Ovary (tissue), 3 donors: ENCODE measurements around the gene LDLRAD4.

Source experiments
- EP300 ChIP-seq: sonication (generic); formaldehyde crosslinking; IDR thresholded peaks from one replicate; pipeline ENCODE4 v1.6.1; 2017; ENCODE audit warnings: antibody characterized with exemption
- POLR2A ChIP-seq: fragments of 450-650 bp; IDR thresholded peaks from one replicate; pipeline ENCODE4 v1.6.1; 2017; ENCODE audit warnings: antibody characterized with exemption, mild to moderate bottlenecking, moderate library complexity
- TF ChIP-seq, protein P1 (sequence below), 3 donors: fragments of 450-650 bp in 2 of 3; fragments of 200-600 bp in 1 of 3; IDR thresholded peaks; one replicate each; pipeline versions ENCODE4 v1.5.1 to v1.8.0; 2016 to 2022; ENCODE audit warnings: antibody characterized with exemption in 3 of 3, mild to moderate bottlenecking in 1 of 3
- donor health status: DM: no; HTN: no; CAD: no.

DNA sequence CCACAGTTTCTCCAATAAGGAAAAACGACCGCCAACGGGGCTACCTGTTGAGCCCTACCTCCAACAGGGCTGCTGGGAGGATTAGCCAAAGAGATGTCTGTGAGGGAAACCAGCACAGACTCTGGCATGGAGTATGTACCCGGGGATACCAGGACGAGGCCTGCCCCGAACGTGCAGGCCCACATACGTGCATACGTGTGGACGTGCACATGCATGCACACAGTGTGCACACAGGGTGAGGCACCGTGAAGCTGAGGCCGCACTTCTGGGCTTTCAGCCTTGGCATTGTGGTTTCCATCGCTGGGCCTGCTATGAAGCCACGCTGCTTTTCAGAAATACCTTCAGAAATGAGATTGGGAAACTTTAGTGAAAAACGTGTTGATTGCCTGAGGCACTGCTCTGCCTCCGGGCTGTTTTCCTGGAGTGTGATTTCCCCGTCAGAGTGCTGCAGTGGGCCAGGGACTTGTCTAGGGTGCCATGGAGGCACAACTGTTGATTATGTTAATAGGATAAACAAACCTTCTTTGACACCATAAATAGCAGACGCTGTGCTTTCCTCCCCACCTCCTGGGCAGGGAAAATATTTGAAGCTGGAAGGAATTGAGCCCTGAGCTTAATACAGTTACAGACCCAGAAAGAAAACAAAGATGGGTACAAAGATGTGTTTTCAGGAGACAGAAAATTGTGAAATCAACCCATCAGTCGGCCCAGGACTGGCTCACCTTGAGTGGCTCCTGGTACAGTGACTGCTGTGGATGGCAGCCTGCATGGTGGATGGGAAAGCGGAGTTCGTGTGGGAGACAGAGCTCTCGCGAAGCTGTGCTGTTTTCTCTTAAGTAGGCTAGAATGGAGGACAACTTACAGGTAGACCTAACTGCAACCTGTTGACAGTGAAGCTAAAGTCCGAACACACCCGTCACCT lies 325.5 kb downstream of the LDLRAD4 start:
- no peak for TF ChIP-seq EP300
- TF ChIP-seq, protein P1, sequence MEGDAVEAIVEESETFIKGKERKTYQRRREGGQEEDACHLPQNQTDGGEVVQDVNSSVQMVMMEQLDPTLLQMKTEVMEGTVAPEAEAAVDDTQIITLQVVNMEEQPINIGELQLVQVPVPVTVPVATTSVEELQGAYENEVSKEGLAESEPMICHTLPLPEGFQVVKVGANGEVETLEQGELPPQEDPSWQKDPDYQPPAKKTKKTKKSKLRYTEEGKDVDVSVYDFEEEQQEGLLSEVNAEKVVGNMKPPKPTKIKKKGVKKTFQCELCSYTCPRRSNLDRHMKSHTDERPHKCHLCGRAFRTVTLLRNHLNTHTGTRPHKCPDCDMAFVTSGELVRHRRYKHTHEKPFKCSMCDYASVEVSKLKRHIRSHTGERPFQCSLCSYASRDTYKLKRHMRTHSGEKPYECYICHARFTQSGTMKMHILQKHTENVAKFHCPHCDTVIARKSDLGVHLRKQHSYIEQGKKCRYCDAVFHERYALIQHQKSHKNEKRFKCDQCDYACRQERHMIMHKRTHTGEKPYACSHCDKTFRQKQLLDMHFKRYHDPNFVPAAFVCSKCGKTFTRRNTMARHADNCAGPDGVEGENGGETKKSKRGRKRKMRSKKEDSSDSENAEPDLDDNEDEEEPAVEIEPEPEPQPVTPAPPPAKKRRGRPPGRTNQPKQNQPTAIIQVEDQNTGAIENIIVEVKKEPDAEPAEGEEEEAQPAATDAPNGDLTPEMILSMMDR (IDR thresholded peaks at IDR 0.05): no peak
- no peak for TF ChIP-seq POLR2A
